22Rv1 (cell line): ENCODE measurements around the gene RTKN.

Experiments
- CTCF ChIP-seq: fragments of 450-650 bp; IDR thresholded peaks from 2 replicates; pipeline ENCODE4 v1.5.1; 2017; ENCODE audit warnings: mild to moderate bottlenecking
- ZFX ChIP-seq: fragments of 450-650 bp; IDR thresholded peaks from 2 replicates; pipeline ENCODE4 v1.6.1; 2017; ENCODE audit warnings: antibody characterized with exemption, borderline replicate concordance

- no peak for TF ChIP-seq CTCF
- no peak for TF ChIP-seq ZFX
Measured at GRCh38 chr2:74413001-74413698, 28.6 kb downstream of the RTKN start.
